ENCODE data around the gene HIVEP3.

DNA sequence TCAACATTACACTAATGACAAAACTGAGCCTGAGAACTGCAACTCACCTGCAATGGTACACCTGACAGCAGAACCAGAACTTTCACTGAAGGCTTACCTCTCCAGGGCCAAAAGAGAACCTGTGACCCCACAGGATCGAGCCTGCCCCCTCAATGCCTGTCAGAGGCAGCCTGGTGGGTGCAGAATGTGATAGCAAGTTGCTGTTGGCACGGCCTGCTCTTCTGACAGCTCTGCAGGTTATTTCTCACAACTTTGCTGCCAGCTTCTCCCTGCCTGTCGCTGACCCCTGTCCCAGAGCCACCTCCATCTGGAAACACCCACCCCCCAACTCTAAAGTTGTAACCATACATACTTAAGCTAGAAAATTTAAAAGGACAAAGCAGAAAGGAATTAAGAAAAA, 35.2 kb downstream of the HIVEP3 start:
- TF ChIP-seq, protein P1, sequence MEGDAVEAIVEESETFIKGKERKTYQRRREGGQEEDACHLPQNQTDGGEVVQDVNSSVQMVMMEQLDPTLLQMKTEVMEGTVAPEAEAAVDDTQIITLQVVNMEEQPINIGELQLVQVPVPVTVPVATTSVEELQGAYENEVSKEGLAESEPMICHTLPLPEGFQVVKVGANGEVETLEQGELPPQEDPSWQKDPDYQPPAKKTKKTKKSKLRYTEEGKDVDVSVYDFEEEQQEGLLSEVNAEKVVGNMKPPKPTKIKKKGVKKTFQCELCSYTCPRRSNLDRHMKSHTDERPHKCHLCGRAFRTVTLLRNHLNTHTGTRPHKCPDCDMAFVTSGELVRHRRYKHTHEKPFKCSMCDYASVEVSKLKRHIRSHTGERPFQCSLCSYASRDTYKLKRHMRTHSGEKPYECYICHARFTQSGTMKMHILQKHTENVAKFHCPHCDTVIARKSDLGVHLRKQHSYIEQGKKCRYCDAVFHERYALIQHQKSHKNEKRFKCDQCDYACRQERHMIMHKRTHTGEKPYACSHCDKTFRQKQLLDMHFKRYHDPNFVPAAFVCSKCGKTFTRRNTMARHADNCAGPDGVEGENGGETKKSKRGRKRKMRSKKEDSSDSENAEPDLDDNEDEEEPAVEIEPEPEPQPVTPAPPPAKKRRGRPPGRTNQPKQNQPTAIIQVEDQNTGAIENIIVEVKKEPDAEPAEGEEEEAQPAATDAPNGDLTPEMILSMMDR (IDR thresholded peaks at IDR 0.05) = no peak
- TF ChIP-seq EZH2 (IDR thresholded peaks at IDR 0.05) = no peak
